ENCODE results near the gene SOWAHA.

- no peak for TF ChIP-seq ZNF274 (IDR thresholded peaks at IDR 0.05; ENCODE audit: low read depth, low read length)
- TF ChIP-seq YY1 (IDR thresholded peaks at IDR 0.05; ENCODE audit: insufficient read depth, insufficient read length) = no peak
- no peak for TF ChIP-seq SUZ12 (IDR thresholded peaks at IDR 0.05; ENCODE audit: extremely low read depth, insufficient read depth, insufficient read length)
Measured at GRCh38 chr5:132829742-132830435, 16.8 kb downstream of the SOWAHA start.
